Measurements from ENCODE around the gene KCNH1.

The KCNH1 gene

GRCh38 chr1:210711825-210712612 is 421.9 kb downstream of the KCNH1 start:
- DNase-seq (ENCODE audit: low spot score), result no peak

DNA sequence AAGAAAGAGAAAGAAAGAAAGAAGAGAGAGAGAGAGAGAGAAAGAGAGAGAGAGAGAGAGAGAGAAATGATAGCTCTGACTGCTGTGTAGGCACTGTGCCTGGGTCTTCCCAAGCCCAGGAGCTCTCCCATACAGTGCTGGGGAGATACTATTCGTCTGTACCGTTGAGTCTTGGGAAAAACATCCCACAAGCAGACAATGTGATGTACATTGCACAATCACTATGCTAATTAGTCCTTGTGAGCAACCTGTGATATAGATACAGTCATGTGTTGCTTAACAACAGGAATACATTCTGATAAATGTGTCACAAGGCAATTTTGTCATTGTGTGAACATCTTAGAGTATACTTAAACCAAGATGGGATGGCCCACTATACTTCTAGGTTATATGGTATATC is 424.2 kb downstream of the KCNH1 start:
- peak; percentile 23 for DNase-seq (ENCODE audit: low spot score)

DNA sequence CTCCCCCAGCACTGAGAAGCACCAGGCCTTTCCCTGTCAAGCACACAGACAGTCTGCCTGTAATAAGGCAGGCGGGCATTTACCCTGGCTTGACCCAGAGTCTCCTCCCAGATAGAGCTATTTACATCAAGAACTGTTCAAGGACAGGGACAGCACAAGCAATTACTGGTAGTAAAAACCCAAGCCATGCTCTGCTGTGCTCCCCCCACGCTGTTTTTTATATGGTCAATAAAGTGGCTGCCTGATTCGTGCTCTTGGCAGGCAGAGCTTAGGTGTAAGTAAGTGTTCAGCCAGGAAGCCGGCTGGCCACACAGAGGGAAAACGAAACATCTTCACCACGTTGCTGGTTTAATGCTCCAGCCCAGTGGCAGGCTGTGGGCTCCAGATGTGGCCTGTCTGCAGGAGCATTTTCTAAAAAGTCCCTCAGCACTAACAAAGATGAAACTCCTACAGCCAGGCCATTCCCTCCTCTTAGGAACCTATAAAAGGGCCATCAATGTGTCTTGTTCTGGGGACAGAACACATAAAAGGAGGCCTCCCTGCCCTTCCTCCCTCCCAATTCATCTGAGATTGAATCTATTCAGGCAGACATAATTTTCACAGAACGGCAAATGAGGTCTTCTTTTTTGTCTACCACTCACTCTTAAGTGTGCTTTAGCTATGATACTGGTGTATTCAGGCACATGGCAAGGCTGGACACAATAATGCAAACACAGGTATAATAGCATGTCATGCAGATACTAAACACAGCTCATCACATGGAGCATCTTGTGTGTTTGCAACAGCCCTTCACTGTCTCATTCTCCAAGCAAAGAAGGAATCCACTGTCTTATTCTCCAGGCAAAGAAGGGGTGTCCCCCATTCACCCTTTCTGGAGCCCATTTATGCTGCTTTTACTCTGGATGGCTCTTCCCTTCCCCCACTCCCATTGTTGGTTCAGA is 426.4 kb downstream of the KCNH1 start:
- no peak for DNase-seq (ENCODE audit: low spot score)

GRCh38 chr1:210706246-210706645 is 427.7 kb downstream of the KCNH1 start:
- DNase-seq (ENCODE audit: low spot score), result no peak

DNA sequence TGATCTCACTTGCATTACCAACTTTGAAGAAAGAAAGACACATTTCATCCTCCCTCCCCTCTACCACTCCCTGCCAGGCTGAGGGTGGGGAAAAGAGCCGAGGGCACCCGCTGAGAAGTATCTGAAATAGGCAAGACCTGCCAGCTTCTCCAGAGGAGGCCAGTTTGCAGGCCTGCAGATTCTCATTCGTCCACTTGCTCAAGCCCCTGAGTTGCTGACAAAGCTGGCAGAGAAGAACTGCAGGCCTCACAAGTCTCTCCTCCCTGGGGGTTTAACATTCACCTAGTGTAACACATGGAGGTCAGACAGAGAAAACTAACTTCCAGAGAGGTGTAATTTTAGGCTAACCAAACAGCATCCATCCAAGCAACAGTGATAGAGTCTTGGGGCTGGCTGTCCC is 428.9 kb downstream of the KCNH1 start:
- DNase-seq (ENCODE audit: low spot score), result no peak

- DNase-seq (ENCODE audit: low spot score), result no peak
These were observed 430.4 kb downstream of the KCNH1 start for GRCh38 chr1:210703593-210703992.

- no peak for DNase-seq (ENCODE audit: low spot score)
These were observed 431.4 kb downstream of the KCNH1 start for GRCh38 chr1:210702506-210702905.

DNA sequence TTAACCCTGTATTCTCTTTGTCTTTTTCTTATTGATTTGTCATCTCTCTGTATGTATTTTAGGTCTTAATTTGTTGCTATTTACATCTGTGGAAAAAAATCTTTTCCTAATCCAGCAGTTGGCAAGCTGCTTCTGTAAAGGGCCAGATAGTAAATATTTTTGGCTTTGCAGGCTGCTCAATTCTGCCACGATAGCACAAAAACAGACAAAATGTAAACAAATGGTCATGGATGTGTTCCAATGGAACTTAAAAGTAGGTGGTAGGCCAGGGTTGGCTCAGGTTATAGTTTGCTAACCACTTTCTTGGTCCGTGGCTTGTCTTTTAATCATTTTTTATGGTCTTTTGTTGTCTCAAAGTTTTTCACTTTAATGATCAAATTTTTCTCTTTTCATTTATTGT is 433.4 kb downstream of the KCNH1 start:
- no peak for DNase-seq (ENCODE audit: low spot score)

DNA sequence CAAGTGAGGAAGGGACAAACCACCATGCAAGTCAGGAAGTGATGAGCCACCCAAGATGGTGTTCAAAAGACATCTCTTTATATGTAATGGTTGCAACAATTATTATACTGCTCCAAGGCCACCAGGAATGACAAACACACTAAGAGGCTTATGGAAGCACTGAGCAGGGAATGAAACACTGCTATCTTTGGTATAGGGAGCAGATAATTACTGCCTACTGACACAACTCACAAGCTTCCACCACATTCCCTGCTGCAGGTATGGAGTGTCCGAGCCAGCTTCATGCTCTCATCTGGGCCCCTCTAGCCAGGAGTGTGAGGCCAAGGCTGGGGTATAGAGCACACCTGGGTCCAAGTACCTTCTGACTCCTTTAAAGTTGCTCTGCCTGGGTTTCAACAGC is 433.9 kb downstream of the KCNH1 start:
- DNase-seq (ENCODE audit: low spot score), result no peak

- no peak for DNase-seq (ENCODE audit: low spot score)
These were observed 435.3 kb downstream of the KCNH1 start for GRCh38 chr1:210698661-210699060.

DNA sequence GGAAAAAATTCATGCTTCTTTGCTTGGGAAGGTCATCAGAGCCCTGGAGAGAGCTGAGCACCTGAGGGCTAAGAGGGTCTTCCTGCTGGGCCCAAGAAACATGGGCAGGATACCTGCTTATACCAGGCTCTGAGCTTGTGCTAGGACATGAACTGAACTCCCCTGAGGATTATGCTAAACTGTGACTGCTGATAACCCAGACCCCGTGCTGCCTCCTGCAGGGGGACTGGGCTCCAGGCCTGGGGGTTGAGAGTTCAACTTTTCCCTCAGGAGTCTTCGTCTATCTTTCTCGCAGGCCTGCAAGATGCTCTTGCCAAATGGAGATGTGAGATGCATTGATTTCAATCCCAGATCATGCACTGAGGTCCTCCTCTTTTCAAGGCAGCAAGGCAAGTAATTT is 436.8 kb downstream of the KCNH1 start:
- no peak for DNase-seq (ENCODE audit: low spot score)

DNA sequence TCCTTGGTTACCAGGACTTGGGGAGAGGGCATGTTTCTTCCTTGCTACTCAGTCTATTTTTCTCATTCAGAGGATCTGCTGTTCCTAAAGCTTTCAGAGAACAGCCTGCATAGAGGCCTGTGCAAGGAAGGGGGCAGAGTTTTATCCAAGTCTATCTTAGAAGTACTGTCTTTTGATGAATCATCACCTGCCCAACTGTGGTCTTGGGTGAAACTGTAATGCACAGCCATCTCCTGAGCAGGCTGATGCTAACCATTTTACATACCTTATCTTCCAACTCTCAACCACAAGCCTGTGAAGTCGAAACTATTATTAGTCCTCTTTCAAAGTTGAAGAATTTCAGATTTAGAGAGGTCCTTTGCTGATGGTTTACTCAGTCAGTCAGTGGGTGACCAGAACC is 437.2 kb downstream of the KCNH1 start:
- peak; percentile 25 for DNase-seq (ENCODE audit: low spot score)

GRCh38 chr1:210695026-210695425 is 438.9 kb downstream of the KCNH1 start:
- DNase-seq (ENCODE audit: low spot score), result peak; percentile 52

GRCh38 chr1:210692796-210693195 is 441.2 kb downstream of the KCNH1 start:
- no peak for DNase-seq (ENCODE audit: low spot score)

DNA sequence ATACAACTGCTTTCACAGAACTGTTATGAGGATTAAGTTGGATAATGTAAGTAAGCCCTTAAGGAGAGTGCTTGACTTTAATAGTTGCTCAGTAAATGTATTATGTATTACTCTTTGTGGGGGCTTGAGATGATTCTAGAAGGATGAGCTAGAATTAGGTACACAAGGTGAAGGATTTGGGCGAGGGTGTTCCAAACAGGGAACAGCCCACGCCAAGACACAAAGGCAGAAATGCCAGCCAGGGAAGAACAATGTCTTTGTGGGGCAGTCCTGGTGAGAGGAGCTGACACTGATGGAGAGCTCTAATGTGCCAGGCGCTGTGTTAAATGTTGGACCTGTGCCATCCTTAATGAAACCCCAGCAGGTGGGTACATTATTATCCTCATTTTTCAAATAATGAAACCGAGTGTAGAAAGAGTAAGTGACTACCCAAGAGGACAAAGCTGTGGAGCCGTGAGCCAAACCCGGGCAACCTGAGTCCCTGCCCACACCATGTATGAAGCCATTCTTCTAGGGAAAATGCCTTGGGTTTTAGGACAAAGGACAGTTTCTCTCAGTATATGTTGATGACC is 442.8 kb downstream of the KCNH1 start:
- no peak for DNase-seq (ENCODE audit: low spot score)

DNA sequence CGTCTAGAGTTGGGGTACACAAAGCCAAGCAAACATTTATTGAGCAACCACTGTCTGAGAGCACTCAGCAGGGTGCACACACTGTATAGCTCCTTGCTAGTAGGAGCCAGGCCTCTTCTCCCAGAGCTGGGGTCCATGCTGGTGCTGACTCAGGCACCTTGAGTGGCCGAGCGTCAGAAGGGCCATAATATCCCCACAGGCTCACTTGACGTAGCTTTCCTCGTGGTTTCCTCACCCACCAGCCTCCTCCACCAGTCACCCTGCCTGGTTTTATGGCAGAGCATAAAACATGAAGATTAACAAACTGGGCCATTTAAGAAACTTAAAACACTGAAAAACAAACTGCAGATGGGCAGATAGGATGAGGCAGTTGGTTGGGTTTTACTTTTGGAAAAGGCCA is 443.7 kb downstream of the KCNH1 start:
- no peak for DNase-seq (ENCODE audit: low spot score)

- peak; percentile 52 for DNase-seq (ENCODE audit: low spot score)
These were observed 444.1 kb downstream of the KCNH1 start for GRCh38 chr1:210689826-210690225.

- no peak for DNase-seq (ENCODE audit: low spot score)
These were observed 445.3 kb downstream of the KCNH1 start for GRCh38 chr1:210688512-210689234.

- DNase-seq (ENCODE audit: low spot score), result peak; percentile 83
These were observed 446.2 kb downstream of the KCNH1 start for GRCh38 chr1:210687582-210688279.

- no peak for DNase-seq (ENCODE audit: low spot score)
These were observed 447.1 kb downstream of the KCNH1 start for GRCh38 chr1:210686841-210687240.

DNA sequence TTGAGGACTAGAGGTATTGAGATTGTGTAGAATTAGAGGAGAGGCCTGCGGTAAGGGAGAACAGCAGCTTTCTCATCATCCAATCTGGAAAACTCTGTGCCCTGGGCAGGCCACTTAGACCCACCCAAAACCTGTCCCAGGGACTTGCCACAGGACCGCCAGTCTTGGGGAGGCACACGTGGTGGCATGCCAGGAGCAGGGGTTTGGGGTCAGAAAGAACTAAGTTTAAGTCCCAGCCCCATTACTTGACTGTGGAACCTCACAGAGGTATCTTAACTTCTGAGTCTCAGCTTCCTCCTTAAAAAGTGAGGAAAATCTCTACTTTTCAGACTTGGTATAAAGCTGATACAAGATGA is 448.7 kb downstream of the KCNH1 start:
- DNase-seq (ENCODE audit: low spot score), result no peak
